ENCODE data around the gene DEPDC4. TPM values are rescaled to one million over a fixed set of nuclear protein-coding genes. Genes with fewer than 3 reads are reported as not detected.

Gene DEPDC4
- total and polyA plus RNA-seq, 2 of the 13 experiments (the other 11 are each of a cell fraction or from before 2014, with no cell fraction given): 2.2 to 5.7 TPM

GRCh38 chr12:100274291-100274690, 7.4 kb upstream of the DEPDC4 start:
- H3K4me3 ChIP-seq (replicated peaks in 1 of 3; ENCODE audit: insufficient read depth in 1 of 3, low read depth in 2 of 3, low read length in 3 of 3): no peak overlapping the region
- no TSS peak for BruUV-seq (replicated peaks)
- H3K9me3 ChIP-seq (ENCODE audit: low read length): no peaks in the 10 kb centered on the region
- no peak overlapping the region for H3K27ac ChIP-seq (ENCODE audit: extremely low read length, insufficient read depth, low read length)
- no peak overlapping the region for H3K9ac ChIP-seq (ENCODE audit: insufficient read depth, low read depth, low read length)
- H3K4me2 ChIP-seq (ENCODE audit: low read depth, low read length): no peak overlapping the region
- WGBS (ENCODE audit: low lambda C conversion rate): 98% methylated on average over 2 of the region's 2 CpGs
- no peak overlapping the region for H2AFZ ChIP-seq (ENCODE audit: low read length)
- intact Hi-C loops (cut with micrococcal nuclease; ENCODE audit: unreplicated experiment): no loop called here
- ATAC-seq (no peak), FAIRE-seq (no peak), DNase-seq (ENCODE audit: low spot score) (no peak)
- peaks cover 28% of the 10 kb centered on the region for H3K4me1 ChIP-seq (ENCODE audit: insufficient read depth, low read length)
- H4K20me1 ChIP-seq (ENCODE audit: insufficient read depth, low read length): peaks cover 5% of the 10 kb centered on the region
- TF ChIP-seq HNRNPUL1 (IDR thresholded peaks at IDR 0.05; ENCODE audit: low read depth, low read length) (no peak), ADNP (CRISPR knock-in tag; IDR thresholded peaks at IDR 0.05) (no peak), PHF5A (CRISPR knock-in tag; IDR thresholded peaks at IDR 0.05; ENCODE audit: low read depth, unreplicated experiment) (no peak), ZNF136 (CRISPR knock-in tag; IDR thresholded peaks at IDR 0.05; ENCODE audit: low read depth) (no peak)
- peaks cover 0 to 5% of the 10 kb centered on the region in 2 experiments; a peak in 1 of 5 replicates for H3K36me3 ChIP-seq (replicated peaks in 1 of 2; ENCODE audit: control insufficient read depth in 1 of 2, insufficient read depth in 2 of 2, low read length in 2 of 2)
- peaks cover 82% of the 10 kb centered on the region for H3K79me2 ChIP-seq (ENCODE audit: insufficient read depth, low read length)
- H3K27me3 ChIP-seq (ENCODE audit: control insufficient read depth in 1 of 2, insufficient read depth in 2 of 2, low read length in 2 of 2): no peaks in the 10 kb centered on the region
- in situ Hi-C loops (cut with HindIII; ENCODE audit: extremely low pct_ligation_motif_present, low pct_unique_long_range_greater_than_20kb): no loop called here
- ChIA-PET POLR2A (no interaction called here), CTCF (ENCODE audit: low intra/inter-chr PET ratio, low total read pairs) (no interaction called here)

- ChIA-PET POLR2A (no interaction called here), CTCF (ENCODE audit: low intra/inter-chr PET ratio, low total read pairs) (no interaction called here)
- Histone ChIP-seq H3K27ac (ENCODE audit: extremely low read length, insufficient read depth, low read length) (no peak overlapping the region), H3K4me3 (replicated peaks in 1 of 3; ENCODE audit: insufficient read depth in 1 of 3, low read depth in 2 of 3, low read length in 3 of 3) (no peak overlapping the region), H3K27me3 (ENCODE audit: control insufficient read depth in 1 of 2, insufficient read depth in 2 of 2, low read length in 2 of 2) (no peaks in the 10 kb centered on the region), H3K36me3 (replicated peaks in 1 of 2; ENCODE audit: control insufficient read depth in 1 of 2, insufficient read depth in 2 of 2, low read length in 2 of 2) (peaks cover 0 to 5% of the 10 kb centered on the region in 2 experiments; a peak in 1 of 5 replicates), H2AFZ (ENCODE audit: low read length) (no peak overlapping the region), H3K79me2 (ENCODE audit: insufficient read depth, low read length) (peaks cover 82% of the 10 kb centered on the region), H3K4me2 (ENCODE audit: low read depth, low read length) (no peak overlapping the region), H3K9ac (ENCODE audit: insufficient read depth, low read depth, low read length) (no peak overlapping the region), H3K4me1 (ENCODE audit: insufficient read depth, low read length) (peaks cover 28% of the 10 kb centered on the region), H4K20me1 (ENCODE audit: insufficient read depth, low read length) (peaks cover 7% of the 10 kb centered on the region; the same call in 1 of the 2 replicates), H3K9me3 (ENCODE audit: low read length) (no peaks in the 10 kb centered on the region)
- intact Hi-C loops (cut with micrococcal nuclease; ENCODE audit: unreplicated experiment) (no loop called here), in situ Hi-C loops (cut with HindIII; ENCODE audit: extremely low pct_ligation_motif_present, low pct_unique_long_range_greater_than_20kb) (no loop called here)
- ATAC-seq (no peak), DNase-seq (ENCODE audit: low spot score) (no peak), FAIRE-seq (no peak)
- over 99% methylated on average over 4 of the region's 4 CpGs for WGBS (ENCODE audit: low lambda C conversion rate)
- BruUV-seq (replicated peaks): no TSS peak
- TF ChIP-seq TMF1 (CRISPR knock-in tag; IDR thresholded peaks at IDR 0.05; ENCODE audit: low read depth) (no peak), ATAD3A (CRISPR knock-in tag; IDR thresholded peaks at IDR 0.05) (no peak), ZNF512 (CRISPR knock-in tag; IDR thresholded peaks at IDR 0.05) (no peak), ZFP37 (CRISPR knock-in tag; IDR thresholded peaks at IDR 0.05; ENCODE audit: borderline replicate concordance) (no peak), ZNF367 (CRISPR knock-in tag; IDR thresholded peaks at IDR 0.05; ENCODE audit: borderline replicate concordance) (no peak), MYPOP (CRISPR knock-in tag; IDR thresholded peaks at IDR 0.05) (no peak), ZNF460 (CRISPR knock-in tag; IDR thresholded peaks at IDR 0.05; ENCODE audit: borderline replicate concordance) (no peak), ZFP90 (CRISPR knock-in tag; IDR thresholded peaks at IDR 0.05; ENCODE audit: borderline replicate concordance) (no peak), STAG1 (CRISPR knock-in tag; IDR thresholded peaks at IDR 0.05) (no peak), REXO4 (CRISPR knock-in tag; IDR thresholded peaks at IDR 0.05; ENCODE audit: borderline replicate concordance) (no peak), MAZ (IDR thresholded peaks at IDR 0.05; ENCODE audit: borderline replicate concordance, low read depth, low read length) (no peak), MAZ (CRISPR knock-in tag; IDR thresholded peaks at IDR 0.05; ENCODE audit: low read depth) (no peak), DNMT3B (CRISPR knock-in tag; conservative IDR thresholded peaks at IDR 0.05) (no peak), NPAS2 (CRISPR knock-in tag; IDR thresholded peaks at IDR 0.05; ENCODE audit: borderline replicate concordance) (no peak), SMAD1 (CRISPR knock-in tag; IDR thresholded peaks at IDR 0.05; ENCODE audit: borderline replicate concordance, low read depth) (no peak)
Observed at GRCh38 chr12:100273782-100274181, 6.9 kb upstream of the DEPDC4 start.
